HL-60 (cell line): Measurements from ENCODE around the gene RCAN1.
"Not testable (repeated sequence)": the region's sequence is repeated elsewhere in the genome, so short reads cannot be mapped to it uniquely, and the experiment has no call there.

Experiments used
- GABPA ChIP-seq: IDR thresholded peaks from 2 replicates; pipeline ENCODE4 v1.6.1; 2012; ENCODE audit warnings: low read depth
- POLR2AphosphoS5 ChIP-seq: IDR thresholded peaks from 2 replicates; pipeline ENCODE4 v1.6.1; 2012; ENCODE audit warnings: low read depth
- REST ChIP-seq: IDR thresholded peaks from 2 replicates; pipeline ENCODE4 v1.6.1; 2012; ENCODE audit warnings: low read depth; ENCODE audit not compliant: insufficient replicate concordance
- TF ChIP-seq, protein P1 (sequence below): IDR thresholded peaks from one replicate; pipeline ENCODE4 v1.5.1; 2011; ENCODE audit warnings: low read length, control low read depth, inconsistent platforms; ENCODE audit not compliant: insufficient read depth

DNA sequence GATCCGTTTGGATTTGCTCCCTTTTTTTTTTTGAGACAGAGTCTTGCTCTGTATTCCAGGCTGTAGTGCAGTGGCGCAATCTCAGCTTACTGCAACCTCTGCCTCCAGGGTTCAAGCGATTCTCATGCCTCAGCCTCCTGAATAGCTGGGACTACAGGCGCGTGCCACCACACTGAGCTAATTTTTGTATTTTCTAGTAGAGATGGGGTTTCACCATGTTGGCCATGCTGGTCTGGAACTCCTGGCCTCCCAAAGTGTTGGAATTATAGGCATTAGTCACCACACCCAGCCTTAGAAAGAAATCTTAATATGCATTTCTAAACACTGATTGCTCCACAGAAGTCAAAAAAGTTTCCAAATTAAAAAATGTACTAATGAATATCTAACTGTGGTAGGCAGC, 7.5 kb downstream of the RCAN1 start:
- TF ChIP-seq, protein P1, sequence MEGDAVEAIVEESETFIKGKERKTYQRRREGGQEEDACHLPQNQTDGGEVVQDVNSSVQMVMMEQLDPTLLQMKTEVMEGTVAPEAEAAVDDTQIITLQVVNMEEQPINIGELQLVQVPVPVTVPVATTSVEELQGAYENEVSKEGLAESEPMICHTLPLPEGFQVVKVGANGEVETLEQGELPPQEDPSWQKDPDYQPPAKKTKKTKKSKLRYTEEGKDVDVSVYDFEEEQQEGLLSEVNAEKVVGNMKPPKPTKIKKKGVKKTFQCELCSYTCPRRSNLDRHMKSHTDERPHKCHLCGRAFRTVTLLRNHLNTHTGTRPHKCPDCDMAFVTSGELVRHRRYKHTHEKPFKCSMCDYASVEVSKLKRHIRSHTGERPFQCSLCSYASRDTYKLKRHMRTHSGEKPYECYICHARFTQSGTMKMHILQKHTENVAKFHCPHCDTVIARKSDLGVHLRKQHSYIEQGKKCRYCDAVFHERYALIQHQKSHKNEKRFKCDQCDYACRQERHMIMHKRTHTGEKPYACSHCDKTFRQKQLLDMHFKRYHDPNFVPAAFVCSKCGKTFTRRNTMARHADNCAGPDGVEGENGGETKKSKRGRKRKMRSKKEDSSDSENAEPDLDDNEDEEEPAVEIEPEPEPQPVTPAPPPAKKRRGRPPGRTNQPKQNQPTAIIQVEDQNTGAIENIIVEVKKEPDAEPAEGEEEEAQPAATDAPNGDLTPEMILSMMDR: not testable (repeated sequence)
- TF ChIP-seq POLR2AphosphoS5, GABPA, REST: not testable (repeated sequence)
